DND-41 (cell line): ENCODE data around the gene CNTNAP1.

Experiments used
- ATAC-seq: fragments of 200-7000 bp; cut with Tn5 transposase; 3 replicates; pipeline ENCODE4 v1.9.1; 2021; ENCODE audit warnings: low read depth; ENCODE audit not compliant: insufficient read depth
- DNase-seq: peaks from one replicate; pipeline ENCODE4 v3.0.0-alpha.2; 2020
- H2AFZ ChIP-seq: 2 replicates; pipeline ENCODE4 v1.6.0; 2012; ENCODE audit warnings: low read depth, low read length
- H3K27ac ChIP-seq: 2 replicates; pipeline ENCODE4 v1.5.1; 2012; ENCODE audit warnings: low read length, inconsistent platforms
- H3K27me3 ChIP-seq: fragments of 200-600 bp; sonication (generic); 2 replicates; pipeline ENCODE4 v1.6.0; 2012; ENCODE audit warnings: low read length, mild to moderate bottlenecking, inconsistent platforms; ENCODE audit not compliant: insufficient read depth, poor library complexity
- H3K36me3 ChIP-seq: 2 replicates; pipeline ENCODE4 v1.5.1; 2012; ENCODE audit warnings: low read length, inconsistent platforms; ENCODE audit not compliant: insufficient read depth
- H3K4me1 ChIP-seq: 2 replicates; pipeline ENCODE4 v1.5.1; 2012; ENCODE audit warnings: mild to moderate bottlenecking, low read length; ENCODE audit not compliant: insufficient read depth
- H3K4me2 ChIP-seq: 2 replicates; pipeline ENCODE4 v1.6.0; 2012; ENCODE audit warnings: mild to moderate bottlenecking, moderate library complexity, low read length, inconsistent platforms; ENCODE audit not compliant: insufficient read depth
- H3K4me3 ChIP-seq, 2 experiments: fragments of 200-600 bp in 1 of 2; shearing (Covaris generic) in 1 of 2; 2 replicates each; pipeline ENCODE4 v1.5.1; 2012 to 2016; ENCODE audit warnings: inconsistent platforms in 2 of 2, low read length in 2 of 2, mild to moderate bottlenecking in 2 of 2, low read depth in 1 of 2, moderate library complexity in 1 of 2
- H3K79me2 ChIP-seq: 2 replicates; pipeline ENCODE4 v1.6.0; 2012; ENCODE audit warnings: low read length, inconsistent platforms; ENCODE audit not compliant: insufficient read depth
- H3K9ac ChIP-seq: 2 replicates; pipeline ENCODE4 v1.6.0; 2012; ENCODE audit warnings: low read depth, mild to moderate bottlenecking, inconsistent platforms, low read length, moderate library complexity
- H3K9me3 ChIP-seq: 2 replicates; pipeline ENCODE4 v1.5.1; 2012; ENCODE audit warnings: low read length, moderate library complexity, mild to moderate bottlenecking, inconsistent platforms; ENCODE audit not compliant: insufficient read depth, severe bottlenecking
- H4K20me1 ChIP-seq: 2 replicates; pipeline ENCODE4 v1.6.0; 2012; ENCODE audit warnings: low read length; ENCODE audit not compliant: insufficient read depth
- EZH2 ChIP-seq: IDR thresholded peaks from 3 replicates; pipeline ENCODE4 v1.6.1; 2012; ENCODE audit warnings: borderline replicate concordance, low read depth, mild to moderate bottlenecking, moderate library complexity, low read length, inconsistent platforms; ENCODE audit not compliant: severe bottlenecking
- TF ChIP-seq, protein P1 (sequence below): IDR thresholded peaks from 2 replicates; pipeline ENCODE4 v1.5.1; 2012; ENCODE audit warnings: borderline replicate concordance, low read length, moderate library complexity, mild to moderate bottlenecking; ENCODE audit not compliant: poor library complexity, severe bottlenecking; ENCODE audit errors: extremely low read depth

Gene CNTNAP1

GRCh38 chr17:42686520-42687128, 4.3 kb downstream of the CNTNAP1 start:
- Histone ChIP-seq H3K27ac (no peak overlapping the region), H3K9me3 (no peaks in the 10 kb centered on the region), H3K9ac (no peak overlapping the region), H2AFZ (no peak overlapping the region), H3K36me3 (no peaks in the 10 kb centered on the region), H3K79me2 (no peaks in the 10 kb centered on the region), H3K4me3 (no peak overlapping the region), H3K27me3 (no peaks in the 10 kb centered on the region), H3K4me2 (no peak overlapping the region), H4K20me1 (no peaks in the 10 kb centered on the region; the same call in 1 of the 2 replicates), H3K4me1 (peaks cover 2% of the 10 kb centered on the region)
- ATAC-seq (no peak), DNase-seq (no peak)
- no peak for TF ChIP-seq EZH2
- TF ChIP-seq, protein P1, sequence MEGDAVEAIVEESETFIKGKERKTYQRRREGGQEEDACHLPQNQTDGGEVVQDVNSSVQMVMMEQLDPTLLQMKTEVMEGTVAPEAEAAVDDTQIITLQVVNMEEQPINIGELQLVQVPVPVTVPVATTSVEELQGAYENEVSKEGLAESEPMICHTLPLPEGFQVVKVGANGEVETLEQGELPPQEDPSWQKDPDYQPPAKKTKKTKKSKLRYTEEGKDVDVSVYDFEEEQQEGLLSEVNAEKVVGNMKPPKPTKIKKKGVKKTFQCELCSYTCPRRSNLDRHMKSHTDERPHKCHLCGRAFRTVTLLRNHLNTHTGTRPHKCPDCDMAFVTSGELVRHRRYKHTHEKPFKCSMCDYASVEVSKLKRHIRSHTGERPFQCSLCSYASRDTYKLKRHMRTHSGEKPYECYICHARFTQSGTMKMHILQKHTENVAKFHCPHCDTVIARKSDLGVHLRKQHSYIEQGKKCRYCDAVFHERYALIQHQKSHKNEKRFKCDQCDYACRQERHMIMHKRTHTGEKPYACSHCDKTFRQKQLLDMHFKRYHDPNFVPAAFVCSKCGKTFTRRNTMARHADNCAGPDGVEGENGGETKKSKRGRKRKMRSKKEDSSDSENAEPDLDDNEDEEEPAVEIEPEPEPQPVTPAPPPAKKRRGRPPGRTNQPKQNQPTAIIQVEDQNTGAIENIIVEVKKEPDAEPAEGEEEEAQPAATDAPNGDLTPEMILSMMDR = no peak

- H3K9ac ChIP-seq = no peak overlapping the region
- TF ChIP-seq EZH2 = no peak
- TF ChIP-seq, protein P1 = no peak
- no peak overlapping the region for H3K4me2 ChIP-seq
- no peak overlapping the region for H2AFZ ChIP-seq
- ATAC-seq = no peak
- no peaks in the 10 kb centered on the region for H3K36me3 ChIP-seq
- H3K9me3 ChIP-seq = no peaks in the 10 kb centered on the region
- H3K27ac ChIP-seq = no peak overlapping the region
- no peaks in the 10 kb centered on the region; the same call in 1 of the 2 replicates for H4K20me1 ChIP-seq
- H3K79me2 ChIP-seq = no peaks in the 10 kb centered on the region
- H3K27me3 ChIP-seq = no peaks in the 10 kb centered on the region
- DNase-seq = no peak
- no peak overlapping the region for H3K4me3 ChIP-seq
- no peaks in the 10 kb centered on the region for H3K4me1 ChIP-seq
Observed at GRCh38 chr17:42687707-42688320, 5.5 kb downstream of the CNTNAP1 start.

DNA sequence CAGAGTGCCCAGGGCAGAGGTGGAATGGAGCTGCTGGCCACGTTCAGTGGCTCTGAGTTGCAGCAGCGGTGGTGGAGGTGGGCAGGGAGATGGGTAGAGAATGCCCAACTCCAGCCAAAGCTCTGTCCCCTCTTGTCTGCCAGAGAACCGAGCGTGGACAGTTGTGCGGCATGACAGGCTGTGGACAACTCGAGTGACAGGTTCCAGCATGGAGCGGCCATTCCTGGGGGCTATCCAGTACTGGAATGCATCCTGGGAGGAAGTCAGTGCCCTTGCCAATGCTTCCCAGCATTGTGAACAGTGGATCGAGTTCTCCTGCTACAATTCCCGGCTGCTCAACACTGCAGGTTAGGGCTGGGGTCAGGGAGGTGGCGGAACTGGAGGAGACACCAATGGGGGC, 8.3 kb downstream of the CNTNAP1 start:
- Histone ChIP-seq H3K4me3 (no peak overlapping the region), H3K9ac (no peak overlapping the region), H4K20me1 (no peaks in the 10 kb centered on the region; the same call in 1 of the 2 replicates), H2AFZ (no peak overlapping the region), H3K79me2 (no peaks in the 10 kb centered on the region), H3K36me3 (peaks cover 8% of the 10 kb centered on the region; the same call in 1 of the 2 replicates), H3K27ac (no peak overlapping the region), H3K9me3 (no peaks in the 10 kb centered on the region), H3K4me1 (no peaks in the 10 kb centered on the region), H3K4me2 (no peak overlapping the region), H3K27me3 (no peaks in the 10 kb centered on the region)
- ATAC-seq = no peak
- TF ChIP-seq EZH2 = no peak
- TF ChIP-seq, protein P1 = no peak
- DNase-seq = no peak
